GM19395 (cell line): ENCODE measurements around the gene RCE1.

ENCODE experiments used
- ATAC-seq: cut with Tn5 transposase; IDR thresholded peaks from one replicate; pipeline ENCODE4 v1.9.1; 2021; ENCODE audit warnings: mild to moderate bottlenecking, moderate library complexity; ENCODE audit not compliant: unreplicated experiment

Gene RCE1

DNA sequence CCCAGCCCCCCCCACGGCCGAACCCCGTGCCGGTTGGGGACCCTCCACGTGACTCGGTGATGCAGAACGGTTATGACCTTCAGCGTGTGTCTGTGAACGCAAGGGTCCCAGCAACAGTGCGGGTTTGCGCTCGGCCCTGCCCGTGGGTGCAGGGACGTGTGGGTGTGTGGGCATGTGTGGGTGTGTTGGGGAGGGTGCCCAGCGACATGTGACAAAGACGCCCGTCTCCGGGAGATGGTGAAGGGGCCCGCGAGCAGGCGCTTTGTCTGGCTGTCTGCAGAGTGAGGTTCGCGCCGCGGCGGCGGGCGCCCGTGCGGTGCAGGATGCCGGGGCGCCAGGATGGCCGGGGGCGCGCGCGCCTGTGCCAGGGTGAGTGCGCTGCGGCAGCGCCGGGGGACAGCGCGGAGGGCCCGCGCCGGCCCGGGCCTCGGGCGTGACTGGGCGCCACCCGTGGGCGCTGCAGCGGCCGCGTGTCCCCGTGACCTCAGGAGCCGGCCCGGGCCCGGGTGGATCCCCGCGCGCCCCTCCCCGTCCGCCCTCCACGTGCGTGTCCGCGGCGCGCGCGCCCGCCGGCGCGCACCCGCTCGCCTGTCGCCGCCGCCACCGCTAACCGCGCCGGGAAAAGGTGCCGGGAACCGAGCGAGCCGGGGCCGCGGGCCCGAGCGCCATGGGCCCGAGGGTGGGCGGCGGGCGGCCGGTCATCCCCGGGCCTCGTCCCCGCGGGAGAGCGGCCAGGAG lies 13.4 kb downstream of the RCE1 start, which contains the start of gene LRFN4:
Gene LRFN4, plus strand, starts transcription at position 569 of the 738 bp plus-strand sequence. CDS start 681 bp downstream, outside the sequence.
- peak; percentile 34 for ATAC-seq

GRCh38 chr11:66857234-66857926 lies 14.1 kb downstream of the RCE1 start:
- ATAC-seq, result no peak

DNA sequence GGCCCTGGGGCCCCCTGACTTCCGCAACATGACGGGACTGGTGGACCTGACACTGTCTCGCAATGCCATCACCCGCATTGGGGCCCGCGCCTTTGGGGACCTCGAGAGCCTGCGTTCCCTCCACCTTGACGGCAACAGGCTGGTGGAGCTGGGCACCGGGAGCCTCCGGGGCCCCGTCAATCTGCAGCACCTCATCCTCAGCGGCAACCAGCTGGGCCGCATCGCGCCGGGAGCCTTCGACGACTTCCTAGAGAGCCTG lies 14.6 kb downstream of the RCE1 start:
- no peak for ATAC-seq

DNA sequence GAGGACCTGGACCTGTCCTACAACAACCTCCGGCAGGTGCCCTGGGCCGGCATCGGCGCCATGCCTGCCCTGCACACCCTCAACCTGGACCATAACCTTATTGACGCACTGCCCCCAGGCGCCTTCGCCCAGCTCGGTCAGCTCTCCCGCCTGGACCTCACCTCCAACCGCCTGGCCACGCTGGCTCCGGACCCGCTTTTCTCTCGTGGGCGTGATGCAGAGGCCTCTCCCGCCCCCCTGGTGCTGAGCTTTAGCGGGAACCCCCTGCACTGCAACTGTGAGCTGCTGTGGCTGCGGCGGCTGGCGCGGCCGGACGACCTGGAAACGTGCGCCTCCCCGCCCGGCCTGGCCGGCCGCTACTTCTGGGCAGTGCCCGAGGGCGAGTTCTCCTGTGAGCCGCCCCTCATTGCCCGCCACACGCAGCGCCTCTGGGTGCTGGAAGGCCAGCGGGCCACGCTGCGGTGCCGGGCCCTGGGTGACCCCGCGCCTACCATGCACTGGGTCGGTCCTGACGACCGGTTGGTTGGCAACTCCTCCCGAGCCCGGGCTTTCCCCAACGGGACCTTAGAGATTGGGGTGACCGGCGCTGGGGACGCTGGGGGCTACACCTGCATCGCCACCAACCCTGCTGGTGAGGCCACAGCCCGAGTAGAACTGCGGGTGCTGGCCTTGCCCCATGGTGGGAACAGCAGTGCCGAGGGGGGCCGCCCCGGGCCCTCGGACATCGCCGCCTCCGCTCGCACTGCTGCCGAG lies 15.1 kb downstream of the RCE1 start:
- ATAC-seq, result no peak

DNA sequence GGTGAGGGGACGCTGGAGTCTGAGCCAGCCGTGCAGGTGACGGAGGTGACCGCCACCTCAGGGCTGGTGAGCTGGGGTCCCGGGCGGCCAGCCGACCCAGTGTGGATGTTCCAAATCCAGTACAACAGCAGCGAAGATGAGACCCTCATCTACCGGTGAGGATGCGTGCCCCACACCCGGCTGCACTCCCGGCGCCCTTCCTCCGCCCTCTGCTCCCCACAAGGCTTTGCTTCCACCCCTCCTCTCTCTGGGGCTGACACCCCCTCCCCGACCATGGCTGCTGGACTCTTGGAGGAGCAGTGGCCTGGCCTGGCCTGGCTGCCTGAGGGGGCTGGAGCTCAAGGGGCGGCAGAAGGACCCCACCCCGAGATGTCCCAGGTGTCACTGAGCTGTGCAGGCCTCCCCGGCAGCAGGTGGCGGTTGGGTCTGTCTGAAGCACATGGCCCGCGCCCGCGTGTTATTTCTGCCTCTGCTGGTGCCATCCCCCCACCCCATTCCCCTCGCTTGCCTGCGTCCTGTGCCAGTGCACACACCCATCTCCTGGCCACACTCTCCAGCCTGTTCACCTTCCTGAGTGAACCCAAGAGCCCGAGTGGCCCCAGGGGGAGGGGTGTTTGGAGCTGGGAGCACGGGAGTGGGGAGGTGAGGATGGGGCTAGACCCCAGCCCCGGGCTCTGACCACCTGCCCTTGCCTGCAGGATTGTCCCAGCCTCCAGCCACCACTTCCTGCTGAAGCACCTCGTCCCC lies 15.9 kb downstream of the RCE1 start:
- no peak for ATAC-seq

- ATAC-seq, result no peak
These were observed 16.6 kb downstream of the RCE1 start for GRCh38 chr11:66859686-66860448.

DNA sequence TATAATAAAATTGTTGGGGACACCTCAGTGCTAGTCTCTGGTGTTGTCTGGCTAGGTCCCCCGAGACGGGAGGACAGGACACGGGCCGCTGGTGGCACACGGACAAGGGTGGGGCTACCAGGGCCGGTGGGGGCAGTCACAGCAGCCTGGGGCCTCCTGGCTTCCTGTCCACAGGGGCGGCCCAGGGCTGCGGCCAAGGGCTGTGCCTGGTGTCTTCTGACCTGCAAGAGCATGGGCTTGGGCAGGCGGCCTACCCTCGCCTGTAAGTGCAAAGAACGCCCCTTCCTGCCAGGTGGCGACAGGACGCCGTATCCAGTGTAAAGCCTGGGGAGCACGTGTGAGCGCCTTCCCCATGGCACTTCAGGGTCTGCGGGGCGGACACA lies 17.2 kb downstream of the RCE1 start:
- ATAC-seq, result no peak

- ATAC-seq, result no peak
These were observed 18.0 kb downstream of the RCE1 start for GRCh38 chr11:66861038-66861773.

- no peak for ATAC-seq
These were observed 18.7 kb downstream of the RCE1 start for GRCh38 chr11:66861774-66862558.

DNA sequence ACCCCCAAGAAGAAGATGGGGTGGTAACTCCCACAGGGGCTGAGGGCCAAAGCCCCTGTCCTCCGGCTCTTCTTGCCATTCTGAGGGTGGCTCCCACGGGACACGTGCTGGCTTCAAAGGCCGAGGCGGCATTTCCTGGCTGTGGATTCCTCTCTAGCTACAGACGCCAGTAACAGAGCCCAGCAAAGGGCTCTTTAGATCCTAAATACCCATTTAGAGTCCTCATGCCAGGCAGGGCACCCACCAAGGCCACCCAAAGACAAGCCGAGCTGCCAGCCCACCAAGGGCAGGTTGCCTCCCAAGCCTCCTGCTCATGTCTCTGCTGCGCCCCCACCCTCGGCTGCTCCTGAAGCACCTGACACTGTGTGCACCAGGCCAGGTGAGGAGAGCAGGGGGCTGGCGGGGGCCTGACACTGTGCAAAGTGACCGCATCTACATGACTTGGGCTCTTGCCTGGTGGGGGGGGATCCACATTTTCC lies 19.4 kb downstream of the RCE1 start:
- ATAC-seq, result no peak

- no peak for ATAC-seq
These were observed 20.3 kb downstream of the RCE1 start for GRCh38 chr11:66863428-66864125.

- no peak for ATAC-seq
These were observed 21.1 kb downstream of the RCE1 start for GRCh38 chr11:66864172-66864901.

GRCh38 chr11:66864924-66865697 lies 21.9 kb downstream of the RCE1 start:
- ATAC-seq, result no peak

GRCh38 chr11:66866007-66866406 lies 22.8 kb downstream of the RCE1 start:
- ATAC-seq, result no peak

DNA sequence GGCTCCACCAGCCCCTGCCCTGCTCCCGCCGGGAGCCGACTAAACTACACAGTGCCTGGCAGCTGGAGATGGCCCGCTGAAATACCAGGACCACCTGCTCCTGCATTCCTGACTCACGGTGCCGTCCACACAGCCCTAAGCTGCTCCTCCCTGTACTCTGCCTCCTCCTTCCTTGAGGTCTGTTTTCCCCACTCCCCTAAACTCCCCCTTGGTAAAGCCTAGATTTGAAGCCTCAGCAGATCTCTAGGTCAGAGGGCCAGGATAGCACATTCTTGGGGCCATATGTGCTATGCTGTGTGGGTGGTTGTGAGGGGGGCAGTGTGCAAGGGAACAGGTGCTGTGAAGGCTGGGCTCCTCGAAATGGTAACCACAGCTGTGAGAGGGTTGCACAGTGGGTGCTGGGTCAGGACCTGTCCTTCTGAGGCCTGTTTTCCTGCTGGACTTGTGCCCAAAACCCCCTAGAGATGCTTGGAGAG lies 23.3 kb downstream of the RCE1 start:
- ATAC-seq, result no peak

GRCh38 chr11:66867425-66868040 lies 24.3 kb downstream of the RCE1 start:
- no peak for ATAC-seq
